Astrocyte (in vitro differentiated cells and primary cell): ENCODE data around the gene JPH3. TPM values are rescaled to one million over a fixed set of nuclear protein-coding genes. Genes with fewer than 3 reads are reported as not detected.
"Not testable (repeated sequence)": the region's sequence is repeated elsewhere in the genome, so short reads cannot be mapped to it uniquely, and the experiment has no call there.

Experiments
- DNase-seq: peaks from one replicate; pipeline ENCODE4 v3.0.0-alpha.2; 2010; ENCODE audit warnings: low read depth
- FAIRE-seq: peaks from 2 replicates; lab custom pipeline; 2011; peaks lifted over from hg19 to GRCh38; lab: Jason Lieb, UNC
- H2AFZ ChIP-seq: 2 replicates; pipeline ENCODE4 v1.6.0; 2012; ENCODE audit warnings: low read depth, low read length, inconsistent platforms
- H3K27ac ChIP-seq: 2 replicates; pipeline ENCODE4 v1.5.1; 2011; ENCODE audit warnings: low read depth, low read length, inconsistent platforms
- H3K27me3 ChIP-seq: 2 replicates; pipeline ENCODE4 v1.6.0; 2011; ENCODE audit warnings: low read length, inconsistent platforms; ENCODE audit not compliant: insufficient read depth
- H3K36me3 ChIP-seq: 2 replicates; pipeline ENCODE4 v1.5.1; 2011; ENCODE audit warnings: low read length, inconsistent platforms; ENCODE audit not compliant: insufficient read depth
- H3K4me1 ChIP-seq: 2 replicates; pipeline ENCODE4 v1.5.1; 2011; ENCODE audit warnings: low read length, inconsistent platforms; ENCODE audit not compliant: insufficient read depth
- H3K4me2 ChIP-seq: 2 replicates; pipeline ENCODE4 v1.6.0; 2012; ENCODE audit warnings: low read length, inconsistent platforms
- H3K4me3 ChIP-seq: 2 replicates; pipeline ENCODE4 v1.5.1; 2011; ENCODE audit warnings: low read depth, mild to moderate bottlenecking, low read length, inconsistent platforms; ENCODE audit not compliant: insufficient read depth
- H3K79me2 ChIP-seq: 2 replicates; pipeline ENCODE4 v1.6.0; 2012; ENCODE audit warnings: mild to moderate bottlenecking, low read length, inconsistent platforms; ENCODE audit not compliant: insufficient read depth
- H3K9ac ChIP-seq: 2 replicates; pipeline ENCODE4 v1.6.0; 2012; ENCODE audit warnings: mild to moderate bottlenecking, low read length, inconsistent platforms
- H3K9me3 ChIP-seq: 2 replicates; pipeline ENCODE4 v1.5.1; 2012; ENCODE audit warnings: low read depth, mild to moderate bottlenecking, low read length, inconsistent platforms; ENCODE audit not compliant: insufficient read depth
- H4K20me1 ChIP-seq: 2 replicates; pipeline ENCODE4 v1.6.0; 2012; ENCODE audit warnings: low read length, inconsistent platforms; ENCODE audit not compliant: insufficient read depth
- H3K27ac Mint-ChIP-seq: one replicate; pipeline ENCODE4 v1.8.0; 2021; ENCODE audit warnings: mild to moderate bottlenecking, mixed read lengths; ENCODE audit not compliant: unreplicated experiment
- H3K27me3 Mint-ChIP-seq: one replicate; pipeline ENCODE4 v1.8.0; 2021; ENCODE audit warnings: low read depth, mixed read lengths; ENCODE audit not compliant: unreplicated experiment
- H3K36me3 Mint-ChIP-seq: one replicate; pipeline ENCODE4 v1.8.0; 2021; ENCODE audit warnings: low read depth, mixed read lengths; ENCODE audit not compliant: unreplicated experiment
- H3K4me1 Mint-ChIP-seq: one replicate; pipeline ENCODE4 v1.8.0; 2021; ENCODE audit warnings: low read depth, mixed read lengths; ENCODE audit not compliant: unreplicated experiment
- H3K4me3 Mint-ChIP-seq: one replicate; pipeline ENCODE4 v1.8.0; 2021; ENCODE audit warnings: mild to moderate bottlenecking, moderate library complexity, mixed read lengths; ENCODE audit not compliant: unreplicated experiment
- H3K9me3 Mint-ChIP-seq: one replicate; pipeline ENCODE4 v1.8.0; 2021; ENCODE audit warnings: mild to moderate bottlenecking, mixed read lengths; ENCODE audit not compliant: unreplicated experiment
- EZH2 ChIP-seq: IDR thresholded peaks from 2 replicates; pipeline ENCODE4 v1.6.1; 2012; ENCODE audit warnings: mild to moderate bottlenecking, low read length, inconsistent platforms; ENCODE audit not compliant: insufficient read depth
- total RNA-seq: library from RNA; stranded (reverse); gene quantifications from 2 replicates; pipeline ENCODE4 v1.2.1, GENCODE V29; 2021
- TF ChIP-seq, protein P1 (sequence below): IDR thresholded peaks from 2 replicates; pipeline ENCODE4 v1.5.1; 2011; ENCODE audit warnings: low read depth, mild to moderate bottlenecking, inconsistent platforms, low read length, moderate library complexity; ENCODE audit not compliant: insufficient read depth

Gene JPH3
- total RNA-seq, 1 donor from 2014 or later = 8.6 TPM

GRCh38 chr16:87678618-87679017 is 76.3 kb downstream of the JPH3 start:
- H4K20me1 ChIP-seq = no peaks in the 10 kb centered on the region
- no peaks in the 10 kb centered on the region for H3K36me3 Mint-ChIP-seq
- peaks cover 8% of the 10 kb centered on the region for H3K27me3 ChIP-seq

GRCh38 chr16:87679593-87680271 is 77.4 kb downstream of the JPH3 start:
- no peak overlapping the region for H3K9ac ChIP-seq
- DNase-seq (no peak), FAIRE-seq (no peak)
- Mint-ChIP-seq H3K4me3 (no peak overlapping the region), H3K36me3 (no peaks in the 10 kb centered on the region), H3K9me3 (no peaks in the 10 kb centered on the region), H3K27me3 (peaks cover 10% of the 10 kb centered on the region), H3K27ac (no peak overlapping the region), H3K4me1 (peaks cover 3% of the 10 kb centered on the region)
- no peaks in the 10 kb centered on the region for H3K79me2 ChIP-seq
- H3K27ac ChIP-seq = no peak overlapping the region
- no peak overlapping the region for H2AFZ ChIP-seq
- H3K9me3 ChIP-seq = no peaks in the 10 kb centered on the region
- peaks cover 9% of the 10 kb centered on the region for H3K4me1 ChIP-seq
- H3K36me3 ChIP-seq = no peaks in the 10 kb centered on the region
- peaks cover 4% of the 10 kb centered on the region for H3K27me3 ChIP-seq
- H3K4me2 ChIP-seq = no peak overlapping the region
- H4K20me1 ChIP-seq = no peaks in the 10 kb centered on the region
- TF ChIP-seq, protein P1, sequence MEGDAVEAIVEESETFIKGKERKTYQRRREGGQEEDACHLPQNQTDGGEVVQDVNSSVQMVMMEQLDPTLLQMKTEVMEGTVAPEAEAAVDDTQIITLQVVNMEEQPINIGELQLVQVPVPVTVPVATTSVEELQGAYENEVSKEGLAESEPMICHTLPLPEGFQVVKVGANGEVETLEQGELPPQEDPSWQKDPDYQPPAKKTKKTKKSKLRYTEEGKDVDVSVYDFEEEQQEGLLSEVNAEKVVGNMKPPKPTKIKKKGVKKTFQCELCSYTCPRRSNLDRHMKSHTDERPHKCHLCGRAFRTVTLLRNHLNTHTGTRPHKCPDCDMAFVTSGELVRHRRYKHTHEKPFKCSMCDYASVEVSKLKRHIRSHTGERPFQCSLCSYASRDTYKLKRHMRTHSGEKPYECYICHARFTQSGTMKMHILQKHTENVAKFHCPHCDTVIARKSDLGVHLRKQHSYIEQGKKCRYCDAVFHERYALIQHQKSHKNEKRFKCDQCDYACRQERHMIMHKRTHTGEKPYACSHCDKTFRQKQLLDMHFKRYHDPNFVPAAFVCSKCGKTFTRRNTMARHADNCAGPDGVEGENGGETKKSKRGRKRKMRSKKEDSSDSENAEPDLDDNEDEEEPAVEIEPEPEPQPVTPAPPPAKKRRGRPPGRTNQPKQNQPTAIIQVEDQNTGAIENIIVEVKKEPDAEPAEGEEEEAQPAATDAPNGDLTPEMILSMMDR = no peak
- no peak for TF ChIP-seq EZH2
- H3K4me3 ChIP-seq = no peak overlapping the region

More at GRCh38 chr16:87678618-87679017, 76.3 kb downstream of the JPH3 start:
- no peaks in the 10 kb centered on the region for H3K9me3 Mint-ChIP-seq
- Histone ChIP-seq H3K36me3 (no peaks in the 10 kb centered on the region), H3K4me1 (peaks cover 9% of the 10 kb centered on the region), H3K27ac (no peak overlapping the region), H3K9ac (no peak overlapping the region), H3K79me2 (no peaks in the 10 kb centered on the region), H2AFZ (no peak overlapping the region), H3K9me3 (no peaks in the 10 kb centered on the region), H3K4me3 (no peak overlapping the region), H3K4me2 (no peak overlapping the region)
- DNase-seq (no peak), FAIRE-seq (no peak)
- H3K4me1 Mint-ChIP-seq = peaks cover 3% of the 10 kb centered on the region
- H3K4me3 Mint-ChIP-seq = no peak overlapping the region
- peaks cover 10% of the 10 kb centered on the region for H3K27me3 Mint-ChIP-seq
- TF ChIP-seq, protein P1 = no peak
- no peak for TF ChIP-seq EZH2
- no peak overlapping the region for H3K27ac Mint-ChIP-seq

DNA sequence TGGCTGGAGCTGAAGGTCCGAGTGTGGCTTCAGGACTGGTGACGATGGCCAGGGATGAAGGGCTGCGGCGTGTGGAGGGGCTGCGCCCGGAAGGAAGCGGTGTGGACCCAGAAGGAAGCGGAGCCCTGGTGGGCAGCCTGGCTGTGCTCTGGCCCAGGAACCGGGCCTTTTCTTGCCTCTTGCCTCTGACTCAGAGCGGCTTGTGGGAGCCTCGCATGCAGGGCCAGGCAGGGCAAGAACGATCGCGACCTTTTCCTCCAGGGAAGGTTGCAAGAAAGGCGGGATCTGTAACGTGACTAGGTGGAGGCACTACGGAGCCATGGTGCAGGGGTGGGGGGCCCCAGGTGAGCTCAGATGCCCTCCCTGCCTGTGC is 78.0 kb downstream of the JPH3 start:
- Mint-ChIP-seq H3K27ac (no peak overlapping the region), H3K4me1 (peaks cover 3% of the 10 kb centered on the region), H3K27me3 (peaks cover 10% of the 10 kb centered on the region), H3K36me3 (no peaks in the 10 kb centered on the region), H3K9me3 (no peaks in the 10 kb centered on the region), H3K4me3 (no peak overlapping the region)
- H3K9me3 ChIP-seq = no peaks in the 10 kb centered on the region
- TF ChIP-seq, protein P1 = no peak
- no peak for TF ChIP-seq EZH2
- H3K79me2 ChIP-seq = no peaks in the 10 kb centered on the region
- no peak overlapping the region for H3K4me2 ChIP-seq
- H3K27ac ChIP-seq = no peak overlapping the region
- H3K9ac ChIP-seq = no peak overlapping the region
- FAIRE-seq = no peak
- H3K4me1 ChIP-seq = peaks cover 9% of the 10 kb centered on the region
- no peaks in the 10 kb centered on the region for H4K20me1 ChIP-seq
- H3K36me3 ChIP-seq = no peaks in the 10 kb centered on the region
- H3K4me3 ChIP-seq = no peak overlapping the region
- no peak overlapping the region for H2AFZ ChIP-seq
- DNase-seq = no peak
- H3K27me3 ChIP-seq = peaks cover 4% of the 10 kb centered on the region

DNA sequence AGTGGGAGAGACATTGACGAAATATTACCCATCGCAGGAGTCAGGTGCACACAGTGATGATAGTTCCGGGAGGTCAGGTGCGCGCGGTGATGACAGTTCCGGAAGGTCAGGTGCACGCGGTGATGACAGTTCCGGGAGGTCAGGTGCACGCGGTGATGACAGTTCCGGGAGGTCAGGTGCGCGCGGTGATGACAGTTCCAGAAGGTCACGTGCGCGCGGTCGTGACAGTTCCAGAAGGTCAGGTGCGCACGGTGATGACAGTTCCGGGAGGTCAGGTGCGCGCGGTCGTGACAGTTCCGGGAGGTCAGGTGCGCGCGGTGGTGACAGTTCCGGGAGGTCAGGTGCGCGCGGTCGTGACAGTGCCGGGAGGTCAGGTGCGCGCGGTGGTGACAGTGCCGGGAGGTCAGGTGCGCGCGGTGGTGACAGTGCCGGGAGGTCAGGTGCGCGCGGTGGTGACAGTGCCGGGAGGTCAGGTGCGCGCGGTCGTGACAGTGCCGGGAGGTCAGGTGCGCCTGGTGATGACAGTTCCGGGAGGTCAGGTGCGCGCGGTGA is 78.8 kb downstream of the JPH3 start:
- H3K4me2 ChIP-seq, H3K4me1 ChIP-seq, DNase-seq, H3K9ac ChIP-seq, H3K4me3 Mint-ChIP-seq, H3K9me3 Mint-ChIP-seq, H3K36me3 ChIP-seq, H3K36me3 Mint-ChIP-seq, H3K27ac ChIP-seq, H3K4me3 ChIP-seq, H3K4me1 Mint-ChIP-seq, H3K27me3 ChIP-seq, H2AFZ ChIP-seq, FAIRE-seq, H4K20me1 ChIP-seq, H3K79me2 ChIP-seq, H3K27ac Mint-ChIP-seq, H3K9me3 ChIP-seq: not testable (repeated sequence)
- peaks cover 11% of the 10 kb centered on the region for H3K27me3 Mint-ChIP-seq
